ENCODE results near the gene FTL.
"Not testable (repeated sequence)": the region's sequence is repeated elsewhere in the genome, so short reads cannot be mapped to it uniquely, and the experiment has no call there.

The FTL gene

DNA sequence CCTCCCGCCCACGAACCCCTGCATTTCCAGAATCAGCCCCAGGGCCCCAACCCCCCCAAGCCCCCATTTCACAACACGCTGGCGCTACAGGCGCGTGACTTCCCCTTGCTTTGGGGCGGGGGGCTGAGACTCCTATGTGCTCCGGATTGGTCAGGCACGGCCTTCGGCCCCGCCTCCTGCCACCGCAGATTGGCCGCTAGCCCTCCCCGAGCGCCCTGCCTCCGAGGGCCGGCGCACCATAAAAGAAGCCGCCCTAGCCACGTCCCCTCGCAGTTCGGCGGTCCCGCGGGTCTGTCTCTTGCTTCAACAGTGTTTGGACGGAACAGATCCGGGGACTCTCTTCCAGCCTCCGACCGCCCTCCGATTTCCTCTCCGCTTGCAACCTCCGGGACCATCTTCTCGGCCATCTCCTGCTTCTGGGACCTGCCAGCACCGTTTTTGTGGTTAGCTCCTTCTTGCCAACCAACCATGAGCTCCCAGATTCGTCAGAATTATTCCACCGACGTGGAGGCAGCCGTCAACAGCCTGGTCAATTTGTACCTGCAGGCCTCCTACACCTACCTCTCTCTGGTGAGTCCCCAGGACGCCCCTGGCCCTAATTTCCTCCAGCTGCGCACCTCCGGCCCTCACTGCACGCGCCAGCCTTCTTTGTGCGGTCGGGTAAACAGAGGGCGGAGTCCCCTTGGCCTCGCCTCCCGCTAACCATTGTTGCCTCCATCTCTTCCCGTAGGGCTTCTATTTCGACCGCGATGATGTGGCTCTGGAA is at the start of gene FTL:
TSS of gene FTL (plus strand) at position 270 of the 766 bp plus-strand sequence. CDS start at position 469, 199 bp downstream.
- peak; percentile 74 for DNase-seq (ENCODE audit: low read depth)

DNA sequence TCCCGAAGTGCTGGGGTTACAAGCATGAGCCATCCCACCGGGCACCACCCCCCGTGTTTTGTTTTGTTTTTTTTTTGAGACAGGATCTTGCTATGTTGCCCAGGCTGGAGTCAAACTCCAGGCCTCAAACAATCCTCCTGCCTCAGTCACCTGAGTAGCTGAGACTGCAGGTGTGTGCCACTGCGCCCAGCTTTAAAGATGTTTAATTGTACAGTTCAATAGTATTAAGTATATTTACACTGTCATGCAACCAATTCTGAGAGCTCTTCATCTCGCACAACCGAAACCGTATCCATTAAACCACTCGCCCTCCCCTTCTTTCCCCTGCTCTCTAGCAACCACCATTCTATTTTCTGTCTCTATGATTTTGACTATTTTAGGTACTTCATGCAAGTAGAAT is 49.4 kb upstream of the FTL start:
- no peak for DNase-seq (ENCODE audit: low read depth)

DNA sequence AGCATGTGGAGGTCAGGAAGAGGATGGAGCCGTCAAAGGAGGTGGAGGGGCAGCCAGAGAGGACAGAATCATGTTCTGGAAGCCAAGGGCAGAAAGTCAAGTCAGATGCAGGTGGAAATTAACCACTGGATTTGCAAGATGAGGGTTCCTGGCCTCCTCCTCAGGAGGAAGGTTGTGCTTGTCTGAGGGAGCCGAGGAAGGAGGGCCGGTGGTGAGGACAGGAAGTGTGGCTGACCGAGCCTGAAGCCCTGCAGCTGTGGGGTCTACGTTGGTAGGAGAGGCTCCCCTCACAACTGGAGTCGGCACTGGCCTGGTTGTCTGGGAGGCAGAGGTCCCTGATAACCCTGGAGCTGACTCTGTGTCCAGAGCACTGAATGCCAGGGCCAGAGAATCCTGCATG is 47.0 kb upstream of the FTL start:
- DNase-seq (ENCODE audit: low read depth), result no peak

DNA sequence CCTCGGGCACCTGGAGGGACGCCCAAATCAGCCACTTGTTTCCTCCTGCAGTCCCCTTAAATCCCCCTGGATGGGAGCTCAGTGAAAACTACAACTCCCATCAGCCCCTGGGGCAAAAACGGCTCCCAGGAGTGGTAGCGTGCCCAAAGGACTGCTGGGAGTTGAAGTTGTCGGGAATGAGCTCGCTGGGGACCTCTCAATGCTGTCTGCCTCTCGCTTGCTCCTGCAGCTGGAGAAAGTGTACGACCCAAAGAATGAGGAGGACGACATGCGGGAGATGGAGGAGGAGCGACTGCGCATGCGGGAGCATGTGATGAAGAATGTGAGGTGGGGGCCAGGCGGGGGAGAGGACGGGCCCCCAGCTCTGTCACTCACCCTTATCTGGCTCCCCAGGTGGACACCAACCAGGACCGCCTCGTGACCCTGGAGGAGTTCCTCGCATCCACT is 46.3 kb upstream of the FTL start:
- DNase-seq (ENCODE audit: low read depth), result no peak

DNA sequence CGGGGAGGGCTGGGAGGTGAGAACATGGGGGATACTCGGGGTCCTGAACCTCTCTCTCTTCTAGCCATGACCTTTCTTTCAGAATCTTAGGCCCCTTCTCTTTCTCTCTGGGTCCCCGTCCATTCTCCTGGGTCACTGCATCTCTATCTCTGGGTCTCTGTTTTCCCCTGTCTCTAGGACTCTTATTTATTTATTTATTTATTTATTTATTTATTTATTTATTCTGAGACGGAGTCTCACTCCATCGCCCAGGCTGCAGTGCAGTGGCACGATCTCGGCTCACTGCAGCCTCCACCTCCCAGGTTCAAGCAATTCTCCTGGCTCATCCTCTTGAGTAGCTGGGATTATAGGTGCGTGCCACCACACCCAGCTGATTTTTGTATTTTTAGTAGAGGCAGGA is 45.8 kb upstream of the FTL start:
- DNase-seq (ENCODE audit: low read depth), result not testable (repeated sequence)

DNA sequence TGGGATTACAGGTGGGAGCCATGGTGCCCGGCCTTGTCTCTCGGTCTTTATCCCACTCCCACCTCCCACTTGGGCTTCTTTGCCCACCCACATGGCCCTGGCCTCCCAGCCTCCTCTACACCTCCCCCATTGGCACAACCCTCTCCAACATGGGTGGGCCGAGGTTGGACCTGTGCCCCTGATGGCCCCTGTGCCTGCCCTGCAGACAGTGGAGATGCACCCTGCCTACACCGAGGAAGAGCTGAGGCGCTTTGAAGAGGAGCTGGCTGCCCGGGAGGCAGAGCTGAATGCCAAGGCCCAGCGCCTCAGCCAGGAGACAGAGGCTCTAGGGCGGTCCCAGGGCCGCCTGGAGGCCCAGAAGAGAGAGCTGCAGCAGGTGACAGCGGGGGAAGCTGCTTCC is 44.2 kb upstream of the FTL start:
- DNase-seq (ENCODE audit: low read depth), result no peak

DNA sequence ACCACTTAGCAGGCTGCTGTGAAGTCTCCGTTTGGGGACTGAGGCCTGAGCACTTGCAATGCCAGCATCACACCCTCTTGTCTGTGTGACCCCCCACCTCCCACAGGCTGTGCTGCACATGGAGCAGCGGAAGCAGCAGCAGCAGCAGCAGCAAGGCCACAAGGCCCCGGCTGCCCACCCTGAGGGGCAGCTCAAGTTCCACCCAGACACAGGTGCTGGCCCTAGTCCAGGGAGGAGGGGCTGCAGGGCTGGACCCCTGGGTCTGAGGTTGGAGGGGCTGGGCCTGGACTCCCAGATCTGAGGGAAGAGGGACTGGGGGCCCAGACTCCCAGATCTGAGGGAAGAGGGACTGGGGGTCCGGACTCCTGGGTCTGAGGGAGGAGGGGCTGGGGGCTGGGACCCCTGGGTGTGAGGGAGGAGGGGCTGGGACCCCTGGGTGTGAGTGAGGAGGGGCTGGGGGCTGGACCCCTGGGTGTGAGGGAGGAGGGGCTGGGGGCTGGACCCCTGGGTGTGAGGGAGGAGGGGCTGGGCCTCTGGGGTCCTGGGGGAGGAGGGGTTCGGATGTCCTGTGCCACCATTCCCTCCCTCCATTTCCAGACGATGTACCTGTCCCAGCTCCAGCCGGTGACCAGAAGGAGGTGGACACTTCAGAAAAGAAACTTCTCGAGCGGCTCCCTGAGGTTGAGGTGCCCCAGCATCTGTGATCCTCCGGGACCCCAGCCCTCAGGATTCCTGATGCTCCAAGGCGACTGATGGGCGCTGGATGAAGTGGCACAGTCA is 43.2 kb upstream of the FTL start:
- no peak for DNase-seq (ENCODE audit: low read depth)

DNA sequence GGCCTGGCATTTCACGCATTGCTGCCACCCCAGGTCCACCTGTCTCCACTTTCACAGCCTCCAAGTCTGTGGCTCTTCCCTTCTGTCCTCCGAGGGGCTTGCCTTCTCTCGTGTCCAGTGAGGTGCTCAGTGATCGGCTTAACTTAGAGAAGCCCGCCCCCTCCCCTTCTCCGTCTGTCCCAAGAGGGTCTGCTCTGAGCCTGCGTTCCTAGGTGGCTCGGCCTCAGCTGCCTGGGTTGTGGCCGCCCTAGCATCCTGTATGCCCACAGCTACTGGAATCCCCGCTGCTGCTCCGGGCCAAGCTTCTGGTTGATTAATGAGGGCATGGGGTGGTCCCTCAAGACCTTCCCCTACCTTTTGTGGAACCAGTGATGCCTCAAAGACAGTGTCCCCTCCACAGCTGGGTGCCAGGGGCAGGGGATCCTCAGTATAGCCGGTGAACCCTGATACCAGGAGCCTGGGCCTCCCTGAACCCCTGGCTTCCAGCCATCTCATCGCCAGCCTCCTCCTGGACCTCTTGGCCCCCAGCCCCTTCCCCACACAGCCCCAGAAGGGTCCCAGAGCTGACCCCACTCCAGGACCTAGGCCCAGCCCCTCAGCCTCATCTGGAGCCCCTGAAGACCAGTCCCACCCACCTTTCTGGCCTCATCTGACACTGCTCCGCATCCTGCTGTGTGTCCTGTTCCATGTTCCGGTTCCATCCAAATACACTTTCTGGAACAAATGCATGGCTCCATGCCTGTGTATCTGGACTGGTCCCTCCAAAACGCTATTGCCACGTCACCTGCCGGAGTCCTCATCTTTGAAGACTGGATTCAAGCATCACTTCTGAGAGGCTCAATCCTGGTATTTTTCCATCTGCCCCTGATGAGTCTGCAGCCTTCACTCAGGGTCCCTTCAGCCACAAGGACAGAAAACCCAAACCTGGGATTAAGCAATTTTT is 42.3 kb upstream of the FTL start:
- DNase-seq (ENCODE audit: low read depth), result no peak

DNA sequence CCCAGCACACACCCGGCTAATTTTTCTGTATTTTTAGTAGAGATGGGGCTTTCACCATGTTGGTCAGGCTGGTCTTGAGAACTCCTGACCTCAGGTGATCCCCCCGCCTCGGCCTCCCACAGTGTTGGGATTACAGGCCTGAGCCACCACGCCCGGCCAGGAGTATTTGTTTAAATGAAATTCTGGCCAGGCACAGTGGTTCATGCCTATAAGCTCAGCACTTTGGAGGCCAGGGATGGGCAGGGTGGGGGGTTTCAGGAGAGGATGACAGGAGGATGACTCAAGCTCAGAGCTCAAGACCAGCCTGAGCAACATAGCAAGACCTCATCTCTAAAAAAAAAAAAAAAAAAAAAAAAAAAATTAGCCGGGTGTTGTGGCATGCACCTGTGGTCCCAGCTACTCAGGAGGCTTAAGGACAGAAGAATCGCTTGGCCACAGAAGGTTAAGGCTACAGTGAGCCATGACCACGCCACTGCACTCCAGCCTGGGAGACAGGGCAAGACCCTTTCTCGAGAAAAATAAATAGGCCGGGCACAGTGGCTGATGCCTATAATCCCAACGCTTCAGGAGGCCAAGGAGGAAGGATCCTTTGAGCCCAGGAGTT is 39.8 kb upstream of the FTL start:
- DNase-seq (ENCODE audit: low read depth), result no peak

DNA sequence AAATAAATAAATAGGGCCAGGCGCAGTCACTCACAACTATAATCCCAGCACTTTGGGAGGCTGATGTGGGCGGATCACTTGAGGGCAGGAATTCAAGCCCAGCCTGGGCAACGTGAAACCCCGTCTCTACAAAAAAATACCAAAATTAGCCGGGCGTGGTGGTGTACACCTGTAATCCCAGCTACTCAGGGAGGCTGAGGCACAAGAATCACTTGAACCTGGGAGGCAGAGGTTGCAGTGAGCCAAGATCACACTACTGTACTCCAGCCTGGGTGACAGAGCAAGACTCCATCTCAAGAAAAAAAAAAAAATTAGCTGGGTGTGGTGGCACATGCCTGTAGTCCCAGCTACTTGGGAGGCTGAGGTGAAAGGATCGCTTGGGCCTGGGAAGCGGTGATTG is 39.2 kb upstream of the FTL start:
- DNase-seq (ENCODE audit: low read depth), result not testable (repeated sequence)

DNA sequence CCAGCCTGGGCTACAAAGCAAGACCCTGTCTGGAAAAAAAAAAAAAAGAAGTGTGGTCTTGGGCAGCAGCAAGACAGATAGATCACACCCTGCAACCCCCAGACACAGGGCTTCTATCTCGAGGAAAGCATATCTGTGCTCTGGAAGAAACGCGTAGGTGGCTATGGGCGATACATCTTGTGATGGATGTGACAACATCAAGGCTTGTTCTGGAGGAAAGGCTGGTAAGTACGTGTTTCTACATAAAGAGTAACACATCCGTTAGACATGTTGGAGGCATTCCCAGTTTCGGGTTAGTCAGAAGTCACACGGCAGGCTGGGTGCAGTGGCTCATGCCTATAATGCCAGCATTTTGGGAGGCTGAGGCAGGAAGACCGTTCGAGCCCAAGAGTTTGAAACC is 38.2 kb upstream of the FTL start:
- no peak for DNase-seq (ENCODE audit: low read depth)

DNA sequence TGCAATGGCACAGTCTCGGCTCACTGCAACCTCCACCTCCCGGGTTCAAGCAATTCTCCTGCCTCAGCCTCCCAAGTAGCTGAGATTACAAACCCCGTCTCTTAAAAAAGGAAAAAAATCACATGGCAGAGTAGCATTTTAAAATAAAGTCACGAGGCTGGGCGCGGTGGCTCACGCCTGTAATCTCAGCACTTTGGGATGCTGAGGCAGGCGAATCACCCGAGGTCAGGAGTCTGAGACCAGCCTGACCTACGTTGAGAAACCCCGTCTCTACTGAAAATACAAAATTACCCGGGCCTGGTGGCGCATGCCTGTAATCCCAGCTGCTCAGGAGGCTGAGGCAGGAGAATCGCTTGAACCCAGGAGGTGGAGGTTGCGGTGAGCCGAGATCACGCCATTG is 37.4 kb upstream of the FTL start:
- not testable (repeated sequence) for DNase-seq (ENCODE audit: low read depth)

DNA sequence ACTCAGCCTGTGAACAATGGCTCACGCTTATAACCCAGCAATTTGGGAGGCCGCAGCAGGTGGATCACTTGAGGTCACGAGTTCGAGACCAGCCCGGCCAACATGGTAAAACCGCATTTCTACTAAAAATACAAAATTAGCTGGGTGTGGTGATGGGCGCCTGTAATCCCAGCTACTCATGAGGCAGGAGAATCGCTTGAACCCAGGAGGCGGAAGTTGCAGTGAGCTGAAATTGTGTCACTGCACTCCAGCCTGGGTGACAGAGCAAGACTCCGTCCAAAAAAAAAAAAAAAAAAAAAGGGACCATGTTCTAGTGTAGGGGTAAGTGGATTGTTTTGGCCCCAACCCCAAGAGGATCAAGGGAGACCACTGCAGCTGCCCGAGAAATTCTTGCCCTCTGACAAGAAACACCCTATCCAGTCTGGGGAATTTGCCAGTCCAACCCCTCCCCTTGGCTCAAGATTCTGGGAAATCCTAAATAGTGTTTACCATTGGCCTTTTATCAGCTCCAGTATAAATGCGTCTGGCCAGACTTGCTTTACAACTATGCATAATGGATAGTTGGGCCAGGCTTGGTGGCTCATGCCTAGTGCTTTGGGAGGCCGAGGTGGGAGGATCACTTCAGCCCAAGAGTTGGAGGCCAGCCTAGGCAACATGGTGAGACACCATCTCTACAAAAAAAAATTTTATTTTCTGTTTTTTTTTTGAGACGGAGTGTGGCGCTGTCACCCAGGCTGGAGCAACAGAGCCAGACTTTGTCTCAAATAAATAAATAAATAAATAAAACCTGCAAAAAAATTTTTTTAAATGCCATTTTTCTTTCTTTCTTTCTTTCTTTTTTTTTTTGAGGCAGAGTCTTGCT is 36.7 kb upstream of the FTL start:
- DNase-seq (ENCODE audit: low read depth), result no peak

DNA sequence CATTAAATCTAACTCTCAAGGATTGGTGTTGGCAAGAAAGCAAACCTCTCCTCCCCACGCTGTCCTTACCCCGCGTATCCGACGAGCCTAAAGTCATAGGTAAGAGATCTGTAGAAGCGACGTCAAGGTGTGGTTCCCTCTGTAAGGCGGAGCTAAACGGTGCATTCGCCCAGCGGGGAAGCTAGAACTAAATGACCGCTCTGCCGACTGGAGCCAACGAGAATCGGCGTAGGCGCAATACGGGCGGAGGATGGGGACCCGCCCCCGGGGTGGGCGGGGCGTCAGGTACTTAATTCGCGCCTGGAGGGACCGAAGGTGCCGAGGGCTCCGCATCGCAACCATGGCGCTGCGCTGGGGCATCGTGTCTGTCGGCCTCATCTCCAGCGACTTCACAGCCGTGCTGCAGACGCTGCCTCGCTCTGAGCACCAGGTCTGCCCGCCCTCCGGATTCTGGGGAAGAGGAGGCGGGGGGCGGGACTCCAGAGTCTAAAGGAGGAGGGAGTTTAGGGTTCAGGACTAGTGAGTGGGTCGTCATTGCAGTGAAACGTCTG is 31.7 kb upstream of the FTL start, which contains the start of gene DHDH:
TSS of gene DHDH (plus strand) at position 318 of the 551 bp plus-strand sequence. CDS start at position 341, 23 bp downstream.
- DNase-seq (ENCODE audit: low read depth), result peak; percentile 37

DNA sequence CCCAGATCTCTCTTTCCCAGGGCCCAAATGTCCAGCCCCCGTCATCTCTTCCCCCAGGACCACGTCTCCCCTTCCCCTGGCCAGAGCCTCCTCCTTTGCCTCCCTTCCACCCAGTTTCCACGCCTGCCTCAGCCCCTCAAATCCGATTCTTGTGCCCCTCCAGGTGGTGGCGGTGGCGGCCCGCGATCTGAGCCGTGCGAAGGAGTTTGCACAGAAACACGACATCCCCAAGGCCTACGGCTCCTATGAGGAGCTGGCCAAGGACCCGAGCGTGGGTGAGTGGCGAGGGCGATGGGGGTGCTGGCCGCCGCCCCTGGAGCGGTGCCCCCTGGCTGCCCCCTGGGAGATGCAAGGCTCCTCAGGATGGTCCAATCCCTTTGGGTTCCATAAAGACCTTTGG is 30.3 kb upstream of the FTL start:
- DNase-seq (ENCODE audit: low read depth), result no peak

DNA sequence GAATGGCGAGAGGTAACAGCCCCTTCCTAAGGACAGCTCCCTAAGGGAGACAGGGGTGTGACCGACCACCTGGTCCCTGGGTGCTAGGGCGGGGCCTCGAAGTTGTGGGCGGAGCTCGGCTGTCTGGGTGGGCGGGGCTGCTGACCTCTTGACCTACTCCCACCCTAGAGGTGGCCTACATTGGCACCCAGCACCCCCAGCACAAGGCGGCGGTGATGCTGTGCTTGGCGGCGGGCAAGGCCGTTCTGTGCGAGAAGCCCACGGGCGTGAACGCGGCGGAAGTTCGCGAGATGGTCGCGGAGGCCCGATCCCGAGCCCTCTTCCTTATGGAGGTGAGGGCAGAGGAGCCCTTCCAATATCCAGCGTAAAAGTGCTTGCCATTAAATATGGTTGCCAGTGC is 29.2 kb upstream of the FTL start:
- no peak for DNase-seq (ENCODE audit: low read depth)

DNA sequence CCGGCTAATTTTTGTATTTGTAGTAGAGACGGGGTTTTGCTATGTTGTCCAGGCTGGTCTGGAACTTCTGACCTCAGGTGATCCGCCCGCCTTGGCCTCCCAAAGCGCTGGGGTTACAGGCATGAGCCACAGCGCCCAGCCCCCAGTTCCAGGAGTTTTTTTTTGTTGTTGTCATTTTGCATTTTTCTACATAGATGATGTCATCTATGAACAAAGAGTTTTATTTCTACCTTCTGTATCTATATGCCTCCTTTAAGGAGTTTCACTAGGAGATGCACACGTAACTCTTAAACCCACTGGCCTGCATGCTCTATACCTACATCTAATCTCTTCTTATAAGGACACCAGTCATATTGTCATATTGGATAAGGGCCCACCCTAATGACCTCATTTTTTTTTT is 26.9 kb upstream of the FTL start:
- DNase-seq (ENCODE audit: low read depth), result no peak

DNA sequence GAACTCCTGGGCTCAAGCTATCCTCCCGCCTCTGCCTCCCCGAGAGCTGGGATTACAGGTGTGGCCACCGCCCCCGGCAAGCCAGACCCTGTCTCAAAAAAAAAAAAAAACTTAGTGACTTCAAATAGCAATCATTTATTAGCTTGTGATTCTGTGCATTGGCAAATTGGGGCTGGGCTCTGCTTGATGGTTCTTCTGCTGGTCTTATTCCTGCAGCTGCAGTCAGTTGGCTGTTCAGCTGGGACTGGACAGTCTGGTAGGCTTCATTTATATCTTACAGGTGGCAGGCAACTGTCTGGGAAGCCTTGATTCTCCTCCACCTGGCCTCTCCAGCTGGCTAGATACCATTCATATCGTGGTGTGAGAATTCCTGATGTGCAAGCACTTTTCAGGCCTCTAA is 24.2 kb upstream of the FTL start:
- DNase-seq (ENCODE audit: low read depth), result no peak

DNA sequence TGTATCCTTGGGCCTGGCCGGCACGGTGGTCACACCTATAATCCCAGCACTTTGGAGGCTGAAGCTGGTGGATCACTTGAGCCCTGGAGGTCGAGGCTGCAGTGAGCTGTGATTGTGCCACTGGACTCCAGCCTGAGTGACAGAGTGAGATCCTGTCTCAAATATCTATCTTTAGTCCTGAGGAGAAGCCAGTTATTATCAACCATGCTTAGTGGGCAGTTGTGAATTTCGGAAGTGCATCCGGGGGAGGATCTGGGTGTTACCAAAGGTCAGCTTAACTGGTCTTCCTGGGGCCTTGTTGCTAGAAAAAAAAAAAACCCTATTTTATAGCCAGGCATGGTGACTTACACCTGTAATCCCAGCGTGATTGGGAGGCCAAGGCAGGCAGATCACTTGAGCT is 22.0 kb upstream of the FTL start:
- no peak for DNase-seq (ENCODE audit: low read depth)

DNA sequence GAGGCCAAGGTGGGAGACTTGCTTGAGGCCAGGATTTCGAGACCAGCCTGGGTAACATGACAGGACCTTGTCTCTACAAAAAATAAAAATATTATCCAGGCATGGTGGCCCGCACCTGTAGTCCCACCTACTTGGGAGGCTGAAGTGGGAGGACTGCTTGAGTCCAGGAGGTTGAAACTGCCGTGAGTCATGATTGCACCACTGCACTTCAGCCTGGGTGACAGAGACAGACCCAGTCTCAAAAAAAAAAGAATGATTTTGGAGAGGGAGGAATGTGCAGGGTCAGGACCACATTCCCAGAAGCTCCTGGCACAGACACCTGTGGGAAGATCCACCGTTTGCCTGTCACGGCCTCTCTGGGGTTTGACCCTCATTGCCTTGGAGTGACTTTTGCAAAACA is 19.7 kb upstream of the FTL start:
- no peak for DNase-seq (ENCODE audit: low read depth)

DNA sequence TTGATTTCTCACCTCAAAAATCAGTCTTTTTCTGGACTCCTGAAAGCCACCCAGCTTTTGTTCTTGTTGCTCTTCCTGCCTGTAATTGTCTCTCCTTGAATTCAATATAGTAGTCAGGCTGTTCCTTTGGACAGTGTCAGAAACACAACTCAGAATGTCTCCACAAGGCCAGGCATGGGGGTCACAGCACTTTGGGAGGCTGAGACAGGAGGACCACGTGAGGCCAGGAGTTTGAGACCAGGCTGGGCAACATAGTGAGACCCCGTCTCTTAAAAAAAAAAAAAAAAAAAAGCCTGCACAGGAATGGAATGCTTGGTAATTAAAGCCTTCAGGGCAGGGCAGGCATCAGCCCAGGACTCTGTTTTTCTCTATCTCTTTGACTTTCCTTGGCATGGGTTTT is 19.3 kb upstream of the FTL start:
- no peak for DNase-seq (ENCODE audit: low read depth)

Data from stimulated activated CD8-positive, alpha-beta memory T cell treated with anti-CD3 and anti-CD28 coated beads, Interleukin-15, amount 100 ng/mL, for 24 hours (primary cell).